Left lung (tissue), 14 donors: ENCODE measurements around the gene MLLT3. TPM values are rescaled to one million over a fixed set of nuclear protein-coding genes. Genes with fewer than 3 reads are reported as not detected.

ENCODE experiments used
- ATAC-seq: fragments of 200-7000 bp; cut with Tn5 transposase; one replicate; pipeline ENCODE4 v1.9.1; 2020; ENCODE audit warnings: moderate library complexity
- DNase-seq, 4 donors: peaks; one replicate each; pipeline ENCODE4 v3.0.0-alpha.2; 2013 to 2020
- H3K27ac ChIP-seq, 2 donors: fragments of 200-600 bp; sonication (generic) in 1 of 2; one replicate each; pipeline versions ENCODE4 v1.5.0 to v1.8.0; 2020 to 2021
- H3K27me3 ChIP-seq, 2 donors: fragments of 200-600 bp; sonication (generic) in 1 of 2; one replicate each; pipeline versions ENCODE4 v1.5.0 to v1.8.0; 2020 to 2021
- H3K36me3 ChIP-seq, 2 donors: fragments of 200-600 bp; sonication (generic) in 1 of 2; one replicate each; pipeline versions ENCODE4 v1.5.0 to v1.8.0; 2020 to 2021
- H3K4me1 ChIP-seq, 2 donors: fragments of 200-600 bp; one replicate each; pipeline ENCODE4 v1.8.0; 2021
- H3K4me3 ChIP-seq, 2 donors: fragments of 200-600 bp; sonication (generic) in 1 of 2; one replicate each; pipeline versions ENCODE4 v1.5.0 to v1.8.0; 2020 to 2021; ENCODE audit warnings: mild to moderate bottlenecking in 1 of 2
- H3K9me3 ChIP-seq, 2 donors: fragments of 200-600 bp; sonication (generic) in 1 of 2; one replicate each; pipeline versions ENCODE4 v1.5.0 to v1.8.0; 2020 to 2021
- CTCF ChIP-seq, 2 donors: fragments of 200-600 bp; sonication (generic) in 1 of 2; IDR thresholded peaks; one replicate each; pipeline versions ENCODE4 v1.5.0 to v1.8.0; 2021; ENCODE audit warnings: antibody characterized with exemption in 2 of 2
- intact Hi-C, 2 donors: fragments of 100-400 bp; cut with DNase I; formaldehyde crosslinking; loops; one replicate each; pipeline versions ENCODE4 v1.11.2 to v1.14.2; 2022
- long read RNA-seq, 12 donors: library from polyadenylated mRNA in 2 of 12; unstranded in 2 of 12; transcript quantifications; one replicate each; pipeline ENCODE4 v2.0.0 and lab custom pipeline, GENCODE V29; 2019 to 2026
- polyA plus RNA-seq, 6 donors: library from polyadenylated mRNA; unstranded; fragments of 120-200 nt; gene quantifications; one replicate each; pipeline ENCODE4 v1.2.1, GENCODE V29; 2013; ENCODE audit not compliant: insufficient read length in 6 of 6
- total RNA-seq, 2 donors: library from RNA; stranded (reverse); fragmentation: NEBNext Ultra II Directional; extraction: Animal tissue kit (Norgen Biotek cat#: 25700); gene quantifications; one replicate each; pipeline ENCODE4 v1.2.1, GENCODE V29; 2021
- donor health status: DM: no; HTN: yes; CAD: no.
- donor health status: DM: no; HTN: no; CAD: no.

Gene MLLT3
- total RNA-seq: 10 to 100 TPM; 17.0 to 27.6 TPM
- polyA plus RNA-seq: 10 to 100 TPM; 26.8 to 38.2 (median 36.0) TPM
- long read RNA-seq, donor 1, full-length matches to known transcripts: 2 of 2 reads
- long read RNA-seq, donor 1, partial matches to known transcripts: 0 of 2 reads
- long read RNA-seq, donor 1, other reads (novel, unspliced or antisense): 0 of 2 reads
- long read RNA-seq, donor 2, partial matches to known transcripts: 7 of 7 reads
- long read RNA-seq, donor 2, other reads (novel, unspliced or antisense): 0 of 7 reads
- long read RNA-seq, donor 3, full-length matches to known transcripts: 5 of 5 reads
- long read RNA-seq, donor 3, partial matches to known transcripts: 0 of 5 reads
- long read RNA-seq, donor 3, other reads (novel, unspliced or antisense): 0 of 5 reads
- long read RNA-seq, donor 4, partial matches to known transcripts: 5 of 5 reads
- long read RNA-seq, donor 4, other reads (novel, unspliced or antisense): 0 of 5 reads
- long read RNA-seq, donor 5, partial matches to known transcripts: 0 of 1 reads
- long read RNA-seq, donor 5, other reads (novel, unspliced or antisense): 0 of 1 reads
- long read RNA-seq, donor 6, full-length matches to known transcripts: 3 of 3 reads
- long read RNA-seq, donor 6, partial matches to known transcripts: 0 of 3 reads
- long read RNA-seq, donor 6, other reads (novel, unspliced or antisense): 0 of 3 reads
- long read RNA-seq, donor 7, full-length matches to known transcripts: 5 of 5 reads
- long read RNA-seq, donor 7, partial matches to known transcripts: 0 of 5 reads
- long read RNA-seq, donor 7, other reads (novel, unspliced or antisense): 0 of 5 reads
- long read RNA-seq, donor 8, full-length matches to known transcripts: 1 of 1 reads
- long read RNA-seq, donor 8, partial matches to known transcripts: 0 of 1 reads
- long read RNA-seq, donor 8, other reads (novel, unspliced or antisense): 0 of 1 reads
- long read RNA-seq, donor 9: 0 reads
- long read RNA-seq, donor 10, partial matches to known transcripts: 2 of 2 reads
- long read RNA-seq, donor 10, other reads (novel, unspliced or antisense): 0 of 2 reads
- long read RNA-seq, donor 11, full-length matches to known transcripts: 2 of 12 reads
- long read RNA-seq, donor 11, partial matches to known transcripts: 10 of 12 reads
- long read RNA-seq, donor 11, other reads (novel, unspliced or antisense): 0 of 12 reads
- long read RNA-seq, donor 12, full-length matches to known transcripts: 2 of 2 reads
- long read RNA-seq, donor 12, partial matches to known transcripts: 0 of 2 reads
- long read RNA-seq, donor 12, other reads (novel, unspliced or antisense): 0 of 2 reads

- intact Hi-C loops: loop anchor here in 1 of 2 donors (10.0 kb wide), 2 partner anchors 268 to 322 kb away; no protein-coding TSS in a partner anchor
- ATAC-seq (peak; percentile 92), DNase-seq (peak; percentile 94 to 98 (median 96))
- Histone ChIP-seq H3K9me3 (no peaks in the 10 kb centered on the region), H3K36me3 (no peaks in the 10 kb centered on the region), H3K4me3 (peak within 1 kb of the TSS; percentile 78 to 87), H3K4me1 (peaks cover 9 to 51% of the 10 kb centered on the region in 2 donors), H3K27ac (peak within 1 kb of the TSS; percentile 81 to 93), H3K27me3 (peaks cover 0 to 9% of the 10 kb centered on the region in 2 donors)
- TF ChIP-seq CTCF (IDR thresholded peaks at IDR 0.05): peak in 1 of 2 donors; percentile 5
Measured at GRCh38 chr9:20622330-20623020, at the start of gene MLLT3. MLLT3 (minus strand) TSS chr9:20622499.

GRCh38 chr9:20671635-20672034 lies 49.3 kb upstream of the MLLT3 start:
- DNase-seq (no peak), ATAC-seq (no peak)
- Histone ChIP-seq H3K36me3 (no peaks in the 10 kb centered on the region), H3K9me3 (no peaks in the 10 kb centered on the region), H3K27me3 (no peaks in the 10 kb centered on the region), H3K4me1 (no peaks in the 10 kb centered on the region), H3K4me3 (no peak overlapping the region), H3K27ac (no peak overlapping the region)
- no peak for TF ChIP-seq CTCF (IDR thresholded peaks at IDR 0.05)
- intact Hi-C loops: no loop called here

- no peak overlapping the region for H3K27ac ChIP-seq
- no peaks in the 10 kb centered on the region for H3K9me3 ChIP-seq
- no peak for TF ChIP-seq CTCF (IDR thresholded peaks at IDR 0.05)
- intact Hi-C loops: no loop called here
- DNase-seq (no peak), ATAC-seq (no peak)
- no peak overlapping the region for H3K4me3 ChIP-seq
- H3K27me3 ChIP-seq: no peaks in the 10 kb centered on the region
- H3K4me1 ChIP-seq: no peaks in the 10 kb centered on the region
- H3K36me3 ChIP-seq: no peaks in the 10 kb centered on the region
Measured at GRCh38 chr9:20670395-20670794, 48.1 kb upstream of the MLLT3 start.

- Histone ChIP-seq H3K9me3 (no peaks in the 10 kb centered on the region), H3K36me3 (no peaks in the 10 kb centered on the region), H3K27ac (no peak overlapping the region), H3K4me1 (no peaks in the 10 kb centered on the region), H3K4me3 (no peak overlapping the region), H3K27me3 (no peaks in the 10 kb centered on the region)
- ATAC-seq: no peak
- TF ChIP-seq CTCF (IDR thresholded peaks at IDR 0.05): no peak
- DNase-seq: no peak
- intact Hi-C loops: no loop called here
Measured at GRCh38 chr9:20664501-20664900, 42.2 kb upstream of the MLLT3 start.
